ENCODE results near the gene FAM221B.

DNA sequence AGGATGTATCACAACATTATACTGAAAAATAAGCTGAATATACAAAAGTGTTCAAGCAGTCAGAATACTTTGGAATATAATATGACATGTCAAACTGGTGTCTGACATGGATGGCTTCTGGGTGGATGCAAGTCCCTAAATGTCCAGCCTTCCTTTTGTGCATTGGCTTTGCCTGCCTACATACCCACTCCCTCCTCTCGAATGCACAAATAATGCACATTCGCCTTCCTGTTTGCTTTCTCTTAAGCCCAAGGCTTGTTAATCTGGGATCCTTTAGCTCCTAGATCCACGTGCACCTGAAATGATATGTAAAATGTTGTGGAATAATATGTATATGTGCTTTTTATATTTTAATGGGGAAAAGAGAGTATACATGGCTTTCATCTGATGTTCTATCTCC, 50.0 kb downstream of the FAM221B start:
- TF ChIP-seq, protein P1, sequence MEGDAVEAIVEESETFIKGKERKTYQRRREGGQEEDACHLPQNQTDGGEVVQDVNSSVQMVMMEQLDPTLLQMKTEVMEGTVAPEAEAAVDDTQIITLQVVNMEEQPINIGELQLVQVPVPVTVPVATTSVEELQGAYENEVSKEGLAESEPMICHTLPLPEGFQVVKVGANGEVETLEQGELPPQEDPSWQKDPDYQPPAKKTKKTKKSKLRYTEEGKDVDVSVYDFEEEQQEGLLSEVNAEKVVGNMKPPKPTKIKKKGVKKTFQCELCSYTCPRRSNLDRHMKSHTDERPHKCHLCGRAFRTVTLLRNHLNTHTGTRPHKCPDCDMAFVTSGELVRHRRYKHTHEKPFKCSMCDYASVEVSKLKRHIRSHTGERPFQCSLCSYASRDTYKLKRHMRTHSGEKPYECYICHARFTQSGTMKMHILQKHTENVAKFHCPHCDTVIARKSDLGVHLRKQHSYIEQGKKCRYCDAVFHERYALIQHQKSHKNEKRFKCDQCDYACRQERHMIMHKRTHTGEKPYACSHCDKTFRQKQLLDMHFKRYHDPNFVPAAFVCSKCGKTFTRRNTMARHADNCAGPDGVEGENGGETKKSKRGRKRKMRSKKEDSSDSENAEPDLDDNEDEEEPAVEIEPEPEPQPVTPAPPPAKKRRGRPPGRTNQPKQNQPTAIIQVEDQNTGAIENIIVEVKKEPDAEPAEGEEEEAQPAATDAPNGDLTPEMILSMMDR (IDR thresholded peaks at IDR 0.05) = no peak
- no peak for TF ChIP-seq POLR2AphosphoS5 (IDR thresholded peaks at IDR 0.05)
